Endodermal cell (in vitro differentiated cells): ENCODE results near the gene FKBP1A. TPM values are rescaled to one million over a fixed set of nuclear protein-coding genes. Genes with fewer than 3 reads are reported as not detected.
A peak's percentile ranks its signal among the peaks of the same experiment; 100 is the strongest.

ENCODE experiments used
- DNase-seq: peaks from one replicate; pipeline ENCODE4 v3.0.0-alpha.2; 2017
- H3K27ac ChIP-seq: 2 replicates; pipeline ENCODE4 v1.5.1; 2013; ENCODE audit warnings: mild to moderate bottlenecking, low read depth, low read length, moderate library complexity
- H3K27me3 ChIP-seq: 2 replicates; pipeline ENCODE4 v1.6.1; 2013; ENCODE audit warnings: mild to moderate bottlenecking, low read length, moderate library complexity; ENCODE audit not compliant: insufficient read depth, control insufficient read depth, poor library complexity, severe bottlenecking
- H3K36me3 ChIP-seq: 2 replicates; pipeline ENCODE4 v1.7.0; 2013; ENCODE audit warnings: mild to moderate bottlenecking, low read length, moderate library complexity; ENCODE audit not compliant: control insufficient read depth, insufficient read depth
- H3K4me1 ChIP-seq: one replicate; pipeline ENCODE4 v1.7.0; 2013; ENCODE audit warnings: low read length; ENCODE audit not compliant: control insufficient read depth, insufficient read depth
- H3K4me3 ChIP-seq: 2 replicates; pipeline ENCODE4 v1.5.1; 2013; ENCODE audit warnings: mild to moderate bottlenecking, low read length, moderate library complexity
- H3K9ac ChIP-seq: 2 replicates; pipeline ENCODE4 v1.6.1; 2013; ENCODE audit warnings: mild to moderate bottlenecking, low read length, moderate library complexity; ENCODE audit not compliant: poor library complexity, severe bottlenecking; ENCODE audit errors: extremely low read depth
- H3K9me3 ChIP-seq: 2 replicates; pipeline ENCODE4 v1.6.1; 2013; ENCODE audit warnings: mild to moderate bottlenecking, low read length, moderate library complexity; ENCODE audit not compliant: control insufficient read depth
- H3K27ac Mint-ChIP-seq: 2 replicates; pipeline ENCODE4 v1.8.0; 2020; ENCODE audit warnings: mixed read lengths
- H3K27me3 Mint-ChIP-seq: 2 replicates; pipeline ENCODE4 v1.8.0; 2021; ENCODE audit warnings: mild to moderate bottlenecking, mixed read lengths; ENCODE audit not compliant: insufficient read depth
- H3K36me3 Mint-ChIP-seq: 2 replicates; pipeline ENCODE4 v1.8.0; 2020; ENCODE audit warnings: low read depth, mixed read lengths
- H3K4me1 Mint-ChIP-seq: 2 replicates; pipeline ENCODE4 v1.8.0; 2020; ENCODE audit warnings: mixed read lengths
- H3K4me3 Mint-ChIP-seq: 2 replicates; pipeline ENCODE4 v1.8.0; 2020; ENCODE audit warnings: mild to moderate bottlenecking, moderate library complexity, mixed read lengths
- H3K9me3 Mint-ChIP-seq: 2 replicates; pipeline ENCODE4 v1.8.0; 2020; ENCODE audit warnings: mild to moderate bottlenecking, mixed read lengths
- WGBS, 2 experiments: methylation state at CpG; one replicate each; pipeline versions ENCODE4 v1.1.5 to v1.1.7; 2013; ENCODE audit warnings: missing lambda C conversion rate in 2 of 2, mixed read lengths in 1 of 2; ENCODE audit not compliant: insufficient coverage in 1 of 2, insufficient read length in 1 of 2; 5-methylcytosine and 5-hydroxymethylcytosine counted together
- total RNA-seq, 2 donors: library from RNA; stranded (reverse); fragmentation: NEBNext Ultra II Directional in 1 of 2; extraction: Animal tissue kit (Norgen Biotek cat#: 25700) in 1 of 2; gene quantifications; 2 replicates in 1 of 2; 3 replicates in 1 of 2; pipeline ENCODE4 v1.2.1, GENCODE V29; 2021
- TF ChIP-seq, protein P1 (sequence below): fragments of 200-600 bp; sonication (generic); conservative IDR thresholded peaks from 2 replicates; pipeline ENCODE4 v1.5.0; 2021; ENCODE audit warnings: antibody characterized with exemption, mild to moderate bottlenecking

Gene FKBP1A
- total RNA-seq, 2 donors from 2014 or later: 181 to 185 TPM

DNA sequence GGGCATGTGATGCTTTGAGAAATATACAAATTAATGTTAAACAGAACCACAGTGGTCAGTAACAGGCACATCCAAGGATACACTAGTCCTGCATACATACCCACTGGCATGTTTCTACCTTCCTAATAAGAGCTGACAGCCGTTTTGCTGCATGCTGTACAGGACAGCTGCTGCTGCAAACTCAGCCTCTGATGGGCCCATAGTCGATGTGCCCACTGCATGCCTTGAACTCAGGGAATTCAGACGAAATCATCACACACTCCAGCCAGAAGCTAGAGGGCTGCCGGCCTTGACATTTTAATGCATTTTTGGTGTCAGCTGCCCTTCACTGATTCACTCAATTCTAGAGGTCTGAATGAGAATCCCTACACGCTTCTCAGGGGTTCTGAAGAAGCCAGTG lies 29.3 kb downstream of the FKBP1A start:
- H3K36me3 ChIP-seq: peaks cover 55% of the 10 kb centered on the region
- Mint-ChIP-seq H3K4me3 (no peak overlapping the region), H3K27me3 (no peaks in the 10 kb centered on the region), H3K27ac (no peak overlapping the region), H3K9me3 (no peaks in the 10 kb centered on the region), H3K4me1 (no peaks in the 10 kb centered on the region), H3K36me3 (peaks cover 58% of the 10 kb centered on the region)
- H3K4me1 ChIP-seq: no peaks in the 10 kb centered on the region
- WGBS, 2 experiments: 78 to 89% methylated on average over 4 to 5 of the region's 5 CpGs
- H3K27me3 ChIP-seq: no peaks in the 10 kb centered on the region
- no peak overlapping the region for H3K4me3 ChIP-seq
- no peak overlapping the region for H3K9ac ChIP-seq
- H3K27ac ChIP-seq: no peak overlapping the region
- TF ChIP-seq, protein P1, sequence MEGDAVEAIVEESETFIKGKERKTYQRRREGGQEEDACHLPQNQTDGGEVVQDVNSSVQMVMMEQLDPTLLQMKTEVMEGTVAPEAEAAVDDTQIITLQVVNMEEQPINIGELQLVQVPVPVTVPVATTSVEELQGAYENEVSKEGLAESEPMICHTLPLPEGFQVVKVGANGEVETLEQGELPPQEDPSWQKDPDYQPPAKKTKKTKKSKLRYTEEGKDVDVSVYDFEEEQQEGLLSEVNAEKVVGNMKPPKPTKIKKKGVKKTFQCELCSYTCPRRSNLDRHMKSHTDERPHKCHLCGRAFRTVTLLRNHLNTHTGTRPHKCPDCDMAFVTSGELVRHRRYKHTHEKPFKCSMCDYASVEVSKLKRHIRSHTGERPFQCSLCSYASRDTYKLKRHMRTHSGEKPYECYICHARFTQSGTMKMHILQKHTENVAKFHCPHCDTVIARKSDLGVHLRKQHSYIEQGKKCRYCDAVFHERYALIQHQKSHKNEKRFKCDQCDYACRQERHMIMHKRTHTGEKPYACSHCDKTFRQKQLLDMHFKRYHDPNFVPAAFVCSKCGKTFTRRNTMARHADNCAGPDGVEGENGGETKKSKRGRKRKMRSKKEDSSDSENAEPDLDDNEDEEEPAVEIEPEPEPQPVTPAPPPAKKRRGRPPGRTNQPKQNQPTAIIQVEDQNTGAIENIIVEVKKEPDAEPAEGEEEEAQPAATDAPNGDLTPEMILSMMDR: no peak
- no peak for DNase-seq
- H3K9me3 ChIP-seq: no peaks in the 10 kb centered on the region

DNA sequence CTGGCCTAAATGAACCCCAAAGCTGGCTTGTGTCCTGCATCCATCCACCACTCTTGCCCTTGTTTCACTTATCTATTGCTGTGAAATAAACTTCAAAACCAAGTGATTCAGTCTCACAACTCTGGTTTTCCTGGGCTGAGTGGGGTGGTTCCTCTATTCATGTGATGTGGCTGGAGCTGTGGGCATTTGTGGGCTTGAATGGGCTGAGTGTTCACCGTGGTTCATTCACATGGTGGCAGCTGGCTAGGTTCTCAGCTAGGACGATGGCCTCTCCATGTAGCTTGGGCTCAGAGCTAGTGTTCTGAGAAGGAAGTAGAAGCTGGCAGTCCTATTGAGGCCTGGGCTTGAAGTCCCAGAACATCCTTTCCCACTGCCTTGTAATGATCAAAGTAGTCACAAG lies 30.4 kb downstream of the FKBP1A start:
- Mint-ChIP-seq H3K4me1 (no peaks in the 10 kb centered on the region), H3K27ac (no peak overlapping the region), H3K27me3 (no peaks in the 10 kb centered on the region), H3K9me3 (no peaks in the 10 kb centered on the region), H3K4me3 (no peak overlapping the region), H3K36me3 (peaks cover 55% of the 10 kb centered on the region)
- TF ChIP-seq, protein P1: no peak
- 97% methylated on average over 2 of the region's 2 CpGs; no CpG with 5 or more reads in 1 of the 2 experiments for WGBS, 2 experiments
- DNase-seq: no peak
- Histone ChIP-seq H3K27ac (no peak overlapping the region), H3K27me3 (no peaks in the 10 kb centered on the region), H3K9me3 (no peaks in the 10 kb centered on the region), H3K36me3 (peaks cover 49% of the 10 kb centered on the region), H3K9ac (no peak overlapping the region), H3K4me3 (no peak overlapping the region), H3K4me1 (no peaks in the 10 kb centered on the region)

DNA sequence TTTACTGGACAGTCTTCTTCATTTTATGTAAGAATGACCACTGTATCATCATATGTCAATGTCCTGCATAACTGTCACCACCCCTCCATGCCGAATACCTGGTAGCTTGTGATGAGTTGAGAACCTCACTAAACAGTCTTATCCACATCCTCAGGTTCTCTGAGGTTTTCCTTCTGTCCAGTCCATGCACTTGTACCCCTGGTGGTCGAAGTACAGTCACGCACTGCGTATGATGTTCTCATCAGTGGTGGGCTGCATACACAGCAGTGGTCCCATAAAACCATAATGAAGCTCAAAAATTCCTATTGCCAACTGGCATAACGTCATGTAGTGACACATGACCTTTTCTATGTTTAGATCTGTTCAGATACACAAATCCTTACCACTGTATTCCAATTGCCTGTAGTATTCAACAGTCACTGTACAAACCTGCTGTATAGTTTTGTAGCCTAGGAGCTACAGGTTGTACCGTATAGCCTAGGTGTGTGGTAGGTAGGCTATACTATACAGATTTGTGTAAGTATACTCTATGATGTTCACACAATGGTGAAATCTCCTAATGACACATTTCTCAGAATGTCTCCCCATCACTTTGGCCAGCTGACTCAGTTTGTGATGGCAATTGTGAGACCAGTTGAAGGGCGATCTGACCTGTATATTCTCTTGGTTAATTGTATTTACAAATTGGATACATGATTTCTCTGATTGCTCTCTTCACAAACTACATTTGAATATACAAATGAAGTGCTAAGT lies 32.6 kb downstream of the FKBP1A start:
- TF ChIP-seq, protein P1: peak; percentile 45
- WGBS, 2 experiments: 79 to 86% methylated on average over 4 to 7 of the region's 7 CpGs
- Mint-ChIP-seq H3K27me3 (no peaks in the 10 kb centered on the region), H3K9me3 (no peaks in the 10 kb centered on the region), H3K27ac (no peak overlapping the region), H3K4me1 (no peaks in the 10 kb centered on the region), H3K36me3 (peaks cover 52% of the 10 kb centered on the region), H3K4me3 (no peak overlapping the region)
- Histone ChIP-seq H3K9me3 (no peaks in the 10 kb centered on the region), H3K36me3 (peaks cover 36% of the 10 kb centered on the region), H3K4me3 (no peak overlapping the region), H3K4me1 (no peaks in the 10 kb centered on the region), H3K27ac (no peak overlapping the region), H3K27me3 (no peaks in the 10 kb centered on the region), H3K9ac (no peak overlapping the region)
- DNase-seq: no peak
